GM21447 (cell line): Measurements from ENCODE around the gene MASTL.
"Not testable (repeated sequence)": the region's sequence is repeated elsewhere in the genome, so short reads cannot be mapped to it uniquely, and the experiment has no call there.

Experiments used
- ATAC-seq: cut with Tn5 transposase; IDR thresholded peaks from one replicate; pipeline ENCODE4 v1.9.1; 2021; ENCODE audit not compliant: unreplicated experiment

Gene MASTL

GRCh38 chr10:27155066-27155754 is at the start of gene MASTL:
TSS of gene MASTL (plus strand) at chr10:27155352. CDS start at chr10:27155427, 75 bp downstream.
- peak; percentile 76 for ATAC-seq

- no peak for ATAC-seq
Measured at GRCh38 chr10:27108165-27108564, 47.0 kb upstream of the MASTL start.

- no peak for ATAC-seq
Measured at GRCh38 chr10:27134371-27134770, 20.8 kb upstream of the MASTL start.

DNA sequence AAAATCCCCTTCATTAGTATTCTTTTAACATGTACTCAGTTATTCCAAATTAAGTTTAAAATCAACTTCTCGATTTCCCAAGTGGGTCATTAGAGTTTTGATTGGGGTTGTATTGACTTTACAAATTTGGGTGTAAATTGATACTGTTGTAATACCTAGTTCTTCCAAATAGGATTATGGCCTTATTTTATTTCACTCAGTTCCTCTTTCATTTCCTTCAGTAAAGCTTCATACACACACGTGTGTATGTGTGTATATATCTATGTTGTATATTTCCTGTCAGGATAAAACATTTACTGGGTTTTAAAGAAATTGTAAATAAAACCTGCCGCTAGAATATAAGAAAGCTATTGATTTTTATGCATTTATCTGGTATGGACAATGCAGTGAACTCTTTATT is 16.9 kb upstream of the MASTL start:
- ATAC-seq: no peak

DNA sequence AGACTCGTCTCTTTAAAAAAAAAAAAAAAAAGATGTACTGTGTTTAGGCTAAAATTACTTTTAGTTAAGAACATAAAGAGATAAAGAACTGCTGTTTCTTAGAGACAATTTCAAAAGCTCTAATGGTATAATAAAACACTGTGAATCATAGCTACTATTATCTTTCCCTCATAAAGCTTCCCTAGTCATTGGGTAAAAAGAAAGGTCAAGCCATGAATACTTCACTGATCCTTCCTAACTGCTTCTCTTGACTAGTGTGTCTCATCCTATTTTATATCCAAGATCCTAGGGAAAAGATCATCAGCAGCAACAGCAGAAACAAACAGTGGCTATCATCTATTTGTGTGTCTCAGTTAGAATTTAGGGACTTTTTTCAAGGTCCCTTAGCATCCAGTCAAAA is 11.5 kb upstream of the MASTL start:
- ATAC-seq: no peak

DNA sequence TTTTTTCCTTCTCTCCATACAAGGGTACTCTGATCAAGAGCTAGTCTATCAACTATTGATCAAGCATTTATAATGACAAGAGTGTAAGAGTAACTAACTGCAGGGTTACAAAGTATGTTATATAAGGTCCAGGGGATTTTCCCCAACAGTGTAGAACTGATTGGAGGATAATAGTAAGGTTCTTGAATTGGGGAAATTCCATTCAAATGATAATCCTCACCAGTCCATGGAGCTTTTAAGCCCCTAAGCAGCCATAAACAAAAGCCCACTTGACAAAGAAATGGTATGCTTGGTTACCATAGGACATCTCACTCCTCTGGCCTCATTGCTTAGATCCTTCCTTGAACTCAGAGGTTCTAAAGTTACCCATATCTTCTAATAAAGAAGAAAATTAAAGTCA is 9.2 kb upstream of the MASTL start:
- no peak for ATAC-seq

DNA sequence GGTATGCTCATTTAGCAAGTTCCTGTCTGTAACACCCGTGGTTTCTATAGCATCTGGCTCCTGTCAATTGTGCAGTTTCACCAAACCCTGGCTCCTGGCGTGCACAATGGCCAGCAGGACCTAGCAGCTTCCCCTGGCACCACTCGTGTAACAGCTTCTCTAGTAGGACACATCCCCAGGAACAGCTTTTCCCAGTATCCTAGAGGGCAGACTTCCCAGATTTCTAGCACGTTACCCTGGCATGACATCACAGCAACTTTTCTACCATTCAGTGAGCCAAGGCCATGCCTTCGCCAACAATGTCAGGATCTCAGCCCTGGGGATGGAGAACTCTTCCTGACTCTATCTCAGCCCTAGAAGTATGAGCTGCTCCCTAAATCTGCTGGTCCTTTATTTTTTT is 7.5 kb upstream of the MASTL start:
- ATAC-seq: no peak

GRCh38 chr10:27150261-27150660 is 4.9 kb upstream of the MASTL start:
- no peak for ATAC-seq

DNA sequence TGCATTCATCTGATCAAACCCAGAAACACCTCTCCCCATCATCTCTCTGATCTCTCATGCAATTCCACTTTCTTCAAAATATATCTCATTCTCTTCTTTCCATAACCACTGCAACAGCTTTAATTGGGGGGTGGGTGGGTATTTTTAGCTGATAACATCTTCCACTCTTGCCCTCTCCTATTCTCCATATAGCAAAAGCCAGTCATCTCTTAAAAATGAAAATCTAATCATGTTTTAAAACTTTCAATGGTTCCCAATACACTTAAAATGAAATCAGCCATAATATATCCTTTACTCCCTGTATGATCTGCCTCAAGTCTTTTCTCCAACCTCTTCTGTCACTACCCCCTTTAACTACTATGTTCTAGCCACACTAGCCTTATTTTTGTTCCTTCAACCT is 2.5 kb upstream of the MASTL start:
- ATAC-seq: no peak

GRCh38 chr10:27153329-27153728 is 1.8 kb upstream of the MASTL start:
- no peak for ATAC-seq

- peak; percentile 2 for ATAC-seq
Measured at GRCh38 chr10:27153845-27154193, 1.3 kb upstream of the MASTL start.

GRCh38 chr10:27156566-27156965 is 1.4 kb downstream of the MASTL start:
- not testable (repeated sequence) for ATAC-seq

DNA sequence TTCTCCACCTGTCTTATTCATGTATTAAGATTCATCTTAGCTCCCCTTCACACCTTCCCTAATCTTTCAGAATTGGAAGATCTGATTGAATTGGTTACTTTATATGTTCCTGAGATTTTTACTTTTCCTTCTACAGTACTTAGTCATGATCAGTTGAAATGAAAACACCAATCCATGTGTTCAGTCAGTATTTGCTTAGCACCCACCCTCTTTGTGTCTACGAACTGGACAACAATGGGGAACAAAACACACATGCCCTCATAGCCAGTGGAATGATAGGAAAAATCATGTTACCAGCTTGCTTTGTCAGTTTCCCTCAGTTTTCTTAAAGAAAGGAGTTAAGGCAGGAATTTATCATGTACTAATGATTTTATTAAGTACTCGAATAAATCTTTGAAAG is 2.0 kb downstream of the MASTL start:
- ATAC-seq: no peak

- ATAC-seq: no peak
Measured at GRCh38 chr10:27158421-27158820, 3.3 kb downstream of the MASTL start.

DNA sequence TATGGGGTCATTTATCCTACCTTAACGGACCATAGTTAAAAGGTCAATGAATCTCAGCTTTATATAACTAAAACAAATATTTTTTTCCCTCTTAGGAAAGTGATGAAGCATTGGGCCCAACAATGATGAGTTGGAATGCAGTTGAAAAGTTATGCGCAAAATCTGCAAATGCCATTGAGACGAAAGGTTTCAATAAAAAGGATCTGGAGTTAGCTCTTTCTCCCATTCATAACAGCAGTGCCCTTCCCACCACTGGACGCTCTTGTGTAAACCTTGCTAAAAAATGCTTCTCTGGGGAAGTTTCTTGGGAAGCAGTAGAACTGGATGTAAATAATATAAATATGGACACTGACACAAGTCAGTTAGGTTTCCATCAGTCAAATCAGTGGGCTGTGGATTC is 14.7 kb downstream of the MASTL start:
- no peak for ATAC-seq

DNA sequence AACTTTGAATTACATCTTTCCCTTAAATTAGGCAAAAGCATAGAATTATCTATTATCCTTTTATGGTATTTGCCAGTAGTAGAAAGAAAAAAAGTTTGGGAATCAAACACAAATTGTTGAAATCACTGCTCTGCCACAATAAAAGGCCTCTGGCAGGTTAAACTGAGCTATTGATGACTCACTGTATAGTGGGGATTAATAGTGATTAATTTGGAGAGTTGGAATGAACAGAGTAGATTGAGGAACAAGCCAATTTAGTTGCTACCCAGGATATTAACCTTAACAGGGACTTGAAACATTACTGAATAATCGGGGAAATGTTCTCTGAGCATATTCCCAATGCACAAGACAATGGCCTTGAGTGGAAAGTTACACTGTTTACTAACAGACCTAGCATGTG is 33.1 kb downstream of the MASTL start:
- ATAC-seq: no peak

DNA sequence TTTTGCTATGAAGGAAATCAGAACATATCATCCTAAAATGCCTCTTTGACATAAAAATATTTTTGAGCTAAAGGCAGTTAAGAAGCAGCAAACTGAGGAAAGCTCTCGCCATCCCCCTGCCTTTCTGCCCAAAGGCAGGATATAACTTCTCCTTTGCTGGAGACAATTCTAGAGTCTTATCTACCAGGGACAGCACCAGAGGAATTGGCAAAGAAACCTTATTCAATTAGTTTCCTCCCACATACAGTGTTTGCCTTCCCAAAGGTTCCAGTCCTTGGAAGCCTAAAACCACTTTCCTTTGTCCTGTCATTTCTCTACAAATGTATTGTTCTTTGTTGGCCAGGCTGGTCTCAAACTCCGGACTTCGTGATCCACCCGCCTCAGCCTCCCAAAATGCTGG is 33.7 kb downstream of the MASTL start:
- ATAC-seq: no peak

- ATAC-seq: no peak
Measured at GRCh38 chr10:27190508-27190907, 35.4 kb downstream of the MASTL start.

- ATAC-seq: no peak
Measured at GRCh38 chr10:27192284-27192683, 37.1 kb downstream of the MASTL start.

DNA sequence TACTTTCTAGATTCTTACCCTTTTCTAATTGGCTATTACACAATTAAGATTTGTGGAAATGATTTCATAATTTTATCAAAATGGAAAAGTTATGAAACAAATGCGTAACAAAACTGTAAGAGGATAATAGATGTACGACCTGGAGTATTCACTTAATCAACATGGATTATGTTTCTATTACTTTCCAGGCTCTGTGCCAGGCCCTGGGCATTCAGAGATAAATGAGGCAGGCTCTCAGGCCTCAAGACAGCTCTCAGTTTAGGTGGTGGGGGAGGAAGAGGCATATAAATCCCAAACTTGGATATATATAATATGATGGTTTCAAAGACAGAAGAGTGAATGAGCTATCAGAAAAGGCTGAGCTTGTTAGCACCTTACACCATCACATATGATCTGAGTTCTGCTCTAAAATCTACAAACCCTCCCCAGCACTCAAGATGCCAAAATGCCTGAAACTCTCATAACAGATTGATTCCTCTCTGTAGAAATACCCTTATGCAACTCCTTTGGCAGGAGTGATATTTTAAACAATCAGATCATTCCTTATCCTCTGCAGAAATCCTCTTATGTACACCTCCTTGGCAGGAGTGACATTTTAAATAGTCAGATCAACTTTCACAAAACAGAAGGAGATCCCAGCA is 42.9 kb downstream of the MASTL start:
- ATAC-seq: no peak

GRCh38 chr10:27203806-27204205 is 48.7 kb downstream of the MASTL start:
- no peak for ATAC-seq

GRCh38 chr10:27207350-27207749 is 52.2 kb downstream of the MASTL start:
- no peak for ATAC-seq

GRCh38 chr10:27223964-27224363 is 68.8 kb downstream of the MASTL start:
- no peak for ATAC-seq
